HCT116 (cell line): ENCODE results near the gene BDH1.

Source experiments
- ELF1 ChIP-seq: IDR thresholded peaks from 2 replicates; pipeline ENCODE4 v1.6.1; 2012; ENCODE audit warnings: low read depth, borderline replicate concordance
- EZH2 ChIP-seq: fragments of 200-600 bp; sonication (generic); IDR thresholded peaks from 2 replicates; pipeline ENCODE4 v1.6.1; 2017; ENCODE audit warnings: antibody characterized with exemption, mixed run types
- EZH2phosphoT487 ChIP-seq: fragments of 200-600 bp; IDR thresholded peaks from 2 replicates; pipeline ENCODE4 v1.6.1; 2018; ENCODE audit warnings: antibody characterized with exemption, borderline replicate concordance
- JUND ChIP-seq: IDR thresholded peaks from 2 replicates; pipeline ENCODE4 v1.6.1; 2012
- POLR2A ChIP-seq: IDR thresholded peaks from 2 replicates; pipeline ENCODE4 v1.7.0; 2011; ENCODE audit warnings: borderline replicate concordance; ENCODE audit not compliant: insufficient read depth, insufficient read length; ENCODE audit errors: extremely low read depth
- RAD21 ChIP-seq: IDR thresholded peaks from 2 replicates; pipeline ENCODE4 v1.6.1; 2012; ENCODE audit warnings: low read depth, mild to moderate bottlenecking
- SRF ChIP-seq: IDR thresholded peaks from 2 replicates; pipeline ENCODE4 v1.6.1; 2012; ENCODE audit warnings: low read depth
- ZNF274 ChIP-seq: fragments of 200-500 bp; sonication (Bioruptor generic); IDR thresholded peaks from 2 replicates; pipeline ENCODE4 v1.6.1; 2014; ENCODE audit warnings: mild to moderate bottlenecking, low read depth, low read length, inconsistent platforms
- TF ChIP-seq, protein P1 (sequence below), 3 experiments: fragments of 200-600 bp in 1 of 3; sonication (generic) in 1 of 3; IDR thresholded peaks in 2 of 3; conservative IDR thresholded peaks in 1 of 3; 2 replicates each; pipeline ENCODE4 v1.5.1; 2012 to 2017; ENCODE audit warnings: low read depth in 2 of 3, low read length in 2 of 3, antibody characterized with exemption in 1 of 3, borderline replicate concordance in 1 of 3, control low read depth in 1 of 3, mild to moderate bottlenecking in 1 of 3, mixed read lengths in 1 of 3, mixed run types in 1 of 3, moderate library complexity in 1 of 3; ENCODE audit not compliant: insufficient read depth in 1 of 3
- TF ChIP-seq, protein P2 (sequence below): IDR thresholded peaks from 2 replicates; pipeline ENCODE4 v1.6.1; 2012

- TF ChIP-seq, protein P1, sequence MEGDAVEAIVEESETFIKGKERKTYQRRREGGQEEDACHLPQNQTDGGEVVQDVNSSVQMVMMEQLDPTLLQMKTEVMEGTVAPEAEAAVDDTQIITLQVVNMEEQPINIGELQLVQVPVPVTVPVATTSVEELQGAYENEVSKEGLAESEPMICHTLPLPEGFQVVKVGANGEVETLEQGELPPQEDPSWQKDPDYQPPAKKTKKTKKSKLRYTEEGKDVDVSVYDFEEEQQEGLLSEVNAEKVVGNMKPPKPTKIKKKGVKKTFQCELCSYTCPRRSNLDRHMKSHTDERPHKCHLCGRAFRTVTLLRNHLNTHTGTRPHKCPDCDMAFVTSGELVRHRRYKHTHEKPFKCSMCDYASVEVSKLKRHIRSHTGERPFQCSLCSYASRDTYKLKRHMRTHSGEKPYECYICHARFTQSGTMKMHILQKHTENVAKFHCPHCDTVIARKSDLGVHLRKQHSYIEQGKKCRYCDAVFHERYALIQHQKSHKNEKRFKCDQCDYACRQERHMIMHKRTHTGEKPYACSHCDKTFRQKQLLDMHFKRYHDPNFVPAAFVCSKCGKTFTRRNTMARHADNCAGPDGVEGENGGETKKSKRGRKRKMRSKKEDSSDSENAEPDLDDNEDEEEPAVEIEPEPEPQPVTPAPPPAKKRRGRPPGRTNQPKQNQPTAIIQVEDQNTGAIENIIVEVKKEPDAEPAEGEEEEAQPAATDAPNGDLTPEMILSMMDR (IDR thresholded peaks at IDR 0.05 in 2 of 3, conservative IDR thresholded peaks at IDR 0.05 in 1 of 3; ENCODE audit: borderline replicate concordance in 1 of 3, insufficient read depth in 1 of 3, low read depth in 2 of 3, low read length in 2 of 3): no peak
- TF ChIP-seq EZH2phosphoT487 (no peak), SRF (no peak), POLR2A (no peak), RAD21 (no peak), EZH2 (no peak), ELF1 (no peak), ZNF274 (no peak), JUND (no peak)
- TF ChIP-seq, protein P2, sequence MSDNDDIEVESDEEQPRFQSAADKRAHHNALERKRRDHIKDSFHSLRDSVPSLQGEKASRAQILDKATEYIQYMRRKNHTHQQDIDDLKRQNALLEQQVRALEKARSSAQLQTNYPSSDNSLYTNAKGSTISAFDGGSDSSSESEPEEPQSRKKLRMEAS: no peak
Observed at GRCh38 chr3:197521277-197522182, 34.2 kb downstream of the BDH1 start.
